NOMO-1 treated with DMSO at 0.1 percent for 48 hours (cell line): ENCODE data around the gene PDLIM4.
A peak's percentile ranks its signal among the peaks of the same experiment; 100 is the strongest.

Experiments
- DNase-seq: peaks from one replicate; lab custom pipeline; 2025; ENCODE audit not compliant: unreplicated experiment; lab: John Stamatoyannopoulos, UW

Gene PDLIM4

GRCh38 chr5:132281856-132282614 lies 24.5 kb downstream of the PDLIM4 start:
- no peak for DNase-seq

GRCh38 chr5:132283423-132284043 lies 26.0 kb downstream of the PDLIM4 start:
- no peak for DNase-seq

DNA sequence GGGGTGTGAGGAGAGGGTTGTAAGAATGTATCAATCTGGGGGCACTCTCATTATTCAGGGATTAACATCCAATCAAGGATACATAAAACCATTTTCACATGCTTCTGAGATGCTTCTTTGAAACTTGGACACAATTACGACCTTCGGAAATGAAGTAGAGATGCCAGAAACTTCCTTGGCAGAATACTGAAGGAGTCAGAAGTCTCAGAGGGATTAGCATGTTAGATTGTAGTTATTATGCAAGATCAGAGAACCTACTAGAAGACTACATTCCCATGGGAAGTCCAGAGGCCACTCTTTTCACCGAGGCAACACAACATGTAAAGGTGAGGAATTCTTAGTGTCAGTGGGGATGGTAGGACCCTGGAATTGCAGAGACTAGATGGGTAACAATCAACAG lies 31.6 kb downstream of the PDLIM4 start:
- DNase-seq, result no peak

DNA sequence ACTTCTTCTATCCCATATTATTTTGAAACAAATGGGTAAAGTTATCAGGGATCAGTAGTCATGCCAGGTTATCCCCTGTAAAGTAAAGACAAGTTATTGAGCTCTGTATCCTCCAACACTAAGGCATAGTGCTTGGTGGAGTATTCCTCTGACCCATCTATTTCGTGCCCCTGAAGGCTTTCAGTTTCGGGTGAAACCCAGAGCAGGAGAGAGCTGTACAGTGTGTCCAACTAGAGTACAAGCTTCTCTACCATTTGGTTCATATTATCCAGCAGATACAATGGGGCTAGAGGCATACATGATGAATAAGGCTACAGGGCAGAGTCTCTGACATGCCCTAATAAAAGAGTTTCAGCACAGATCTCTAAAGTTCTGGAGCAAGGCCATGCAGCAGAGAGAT lies 33.5 kb downstream of the PDLIM4 start:
- DNase-seq, result no peak

- peak; percentile 70 for DNase-seq
Observed at GRCh38 chr5:132293066-132293991, 35.8 kb downstream of the PDLIM4 start.

DNA sequence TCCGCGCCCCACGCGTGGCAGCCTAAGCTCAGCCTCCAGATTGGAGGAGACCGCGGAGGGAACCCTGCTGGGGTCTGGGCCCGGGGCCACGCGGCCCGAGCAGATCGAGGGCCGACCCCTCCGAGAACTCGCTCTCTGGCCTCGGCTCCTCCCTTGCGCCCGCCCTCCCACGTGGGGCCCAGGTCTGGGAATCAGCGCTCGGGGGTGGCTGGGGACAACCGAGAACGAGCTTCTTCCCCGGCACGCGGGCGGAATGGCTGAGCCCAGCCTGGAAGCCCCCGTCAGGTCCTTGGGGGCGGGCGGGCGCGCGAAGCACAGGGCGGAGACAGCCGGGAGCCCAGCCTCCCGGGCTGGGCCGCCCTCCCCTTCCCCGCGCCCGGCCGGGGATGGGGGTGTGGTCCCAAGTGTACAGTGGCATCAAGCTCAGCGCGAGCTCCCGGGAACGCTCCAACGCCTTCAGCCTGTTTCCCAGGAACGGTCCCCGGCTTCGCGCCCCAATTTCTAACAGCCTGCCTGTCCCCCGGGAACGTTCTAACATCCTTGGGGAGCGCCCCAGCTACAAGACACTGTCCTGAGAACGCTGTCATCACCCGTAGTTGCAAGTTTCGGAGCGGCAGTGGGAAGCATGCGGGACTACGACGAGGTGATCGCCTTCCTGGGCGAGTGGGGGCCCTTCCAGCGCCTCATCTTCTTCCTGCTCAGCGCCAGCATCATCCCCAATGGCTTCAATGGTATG lies 36.7 kb downstream of the PDLIM4 start, which contains the start of gene SLC22A4:
Gene SLC22A4 (plus strand): TSS at position 403 of the 736 bp plus-strand sequence. CDS start 223 bp downstream, at position 626.
- DNase-seq, result peak; percentile 88

DNA sequence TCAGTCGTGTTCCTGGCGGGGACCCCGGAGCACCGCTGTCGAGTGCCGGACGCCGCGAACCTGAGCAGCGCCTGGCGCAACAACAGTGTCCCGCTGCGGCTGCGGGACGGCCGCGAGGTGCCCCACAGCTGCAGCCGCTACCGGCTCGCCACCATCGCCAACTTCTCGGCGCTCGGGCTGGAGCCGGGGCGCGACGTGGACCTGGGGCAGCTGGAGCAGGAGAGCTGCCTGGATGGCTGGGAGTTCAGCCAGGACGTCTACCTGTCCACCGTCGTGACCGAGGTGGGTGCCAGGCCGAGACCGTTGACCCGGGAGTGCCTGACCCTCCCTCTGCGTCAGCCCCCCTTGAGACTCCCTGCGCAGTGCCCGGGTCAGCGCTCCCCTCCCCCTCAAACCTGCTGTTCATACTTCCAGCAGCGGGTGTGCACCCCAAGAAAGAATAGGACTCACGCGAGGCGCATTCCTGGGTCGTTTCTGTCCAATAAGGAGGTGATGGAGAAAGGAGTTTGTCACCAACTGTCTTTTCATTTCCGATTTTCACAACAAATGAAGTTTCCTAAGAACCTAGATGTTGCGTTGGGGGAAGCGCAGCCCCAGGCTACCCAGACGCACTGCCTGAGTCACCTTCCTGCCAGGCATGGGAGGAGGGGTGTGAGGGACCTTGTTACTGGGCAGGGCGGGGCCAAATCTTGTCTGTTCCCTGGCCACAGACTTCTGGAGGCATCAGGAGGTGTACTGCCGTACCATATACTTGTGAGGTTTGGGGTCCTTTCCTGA lies 37.4 kb downstream of the PDLIM4 start:
- peak; percentile 98 for DNase-seq

DNA sequence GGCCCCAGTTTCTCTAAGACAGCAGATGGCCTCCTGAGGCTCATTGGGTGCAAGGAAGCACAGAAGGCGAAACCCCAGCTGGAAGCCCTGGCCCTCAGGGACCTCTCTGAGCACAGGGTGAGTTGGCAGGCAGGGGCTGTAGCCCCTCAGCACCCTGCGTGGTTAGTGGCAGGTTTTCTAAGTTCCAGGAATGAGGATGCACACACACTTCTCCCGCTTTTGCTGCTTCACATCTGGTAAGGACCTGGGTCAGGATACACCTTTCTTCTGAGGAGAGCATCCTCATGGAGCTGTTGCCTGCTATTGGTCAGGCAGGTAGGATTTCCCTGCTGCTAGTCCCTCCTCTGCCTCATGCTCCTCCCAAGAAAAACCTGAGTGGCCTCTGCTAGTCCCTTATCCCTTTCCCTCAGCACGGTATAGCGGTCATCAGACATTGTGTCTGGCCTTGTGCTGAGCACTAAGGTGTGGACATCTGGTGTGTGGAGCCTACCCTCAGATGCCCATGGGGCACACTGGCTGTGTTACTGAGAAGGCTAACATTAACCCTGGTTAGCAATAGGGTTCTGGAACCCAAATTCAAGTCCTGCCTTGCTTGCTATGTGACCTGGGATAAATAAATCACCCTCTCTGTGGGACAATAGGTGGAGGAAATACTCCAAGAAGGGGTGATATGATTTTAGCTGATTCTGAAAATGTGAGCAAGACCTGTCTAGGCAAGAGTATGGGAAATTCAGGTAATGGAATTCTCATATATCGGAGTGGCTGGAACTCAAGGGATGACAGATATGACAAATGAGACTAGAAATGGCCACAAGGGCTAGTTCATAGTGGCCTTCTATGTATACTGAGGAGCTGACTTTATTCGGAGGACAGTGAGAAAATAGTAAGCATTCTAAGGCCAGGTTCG lies 38.3 kb downstream of the PDLIM4 start:
- no peak for DNase-seq

- no peak for DNase-seq
Observed at GRCh38 chr5:132296412-132297016, 39.0 kb downstream of the PDLIM4 start.

DNA sequence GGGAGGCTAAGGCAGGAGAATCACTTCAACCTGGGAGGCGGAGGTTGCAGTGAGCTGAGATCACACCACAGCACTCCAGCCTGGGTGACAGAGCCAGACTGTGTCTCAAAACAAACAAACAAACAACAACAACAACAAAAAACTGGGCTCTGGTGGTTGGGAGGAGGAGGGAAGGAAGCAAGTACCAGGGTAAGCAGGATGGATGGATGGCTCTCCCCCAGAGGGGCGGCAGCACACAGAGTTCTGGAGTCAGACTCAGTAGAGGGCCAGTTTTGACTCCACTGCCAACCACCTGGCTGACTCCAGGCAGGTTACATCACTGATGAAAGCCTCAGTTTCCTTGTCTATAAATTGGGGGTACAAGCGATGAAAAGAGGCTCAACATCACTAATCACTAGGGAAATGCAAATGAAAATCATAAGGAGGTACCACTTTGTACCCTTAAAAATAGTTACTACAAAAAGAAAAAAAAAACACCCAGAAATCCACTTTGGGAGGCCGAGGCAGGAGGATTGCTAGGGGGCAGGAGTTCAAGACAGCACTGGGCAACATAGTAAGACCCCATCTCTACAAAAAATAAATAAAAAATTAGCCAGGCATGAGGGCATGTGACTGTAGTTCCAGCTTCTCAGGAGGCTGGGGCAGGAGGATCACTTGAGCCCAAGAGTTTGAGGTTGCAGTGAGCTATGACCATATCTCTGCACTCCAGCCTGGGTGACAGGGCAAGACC lies 39.9 kb downstream of the PDLIM4 start:
- no peak for DNase-seq

DNA sequence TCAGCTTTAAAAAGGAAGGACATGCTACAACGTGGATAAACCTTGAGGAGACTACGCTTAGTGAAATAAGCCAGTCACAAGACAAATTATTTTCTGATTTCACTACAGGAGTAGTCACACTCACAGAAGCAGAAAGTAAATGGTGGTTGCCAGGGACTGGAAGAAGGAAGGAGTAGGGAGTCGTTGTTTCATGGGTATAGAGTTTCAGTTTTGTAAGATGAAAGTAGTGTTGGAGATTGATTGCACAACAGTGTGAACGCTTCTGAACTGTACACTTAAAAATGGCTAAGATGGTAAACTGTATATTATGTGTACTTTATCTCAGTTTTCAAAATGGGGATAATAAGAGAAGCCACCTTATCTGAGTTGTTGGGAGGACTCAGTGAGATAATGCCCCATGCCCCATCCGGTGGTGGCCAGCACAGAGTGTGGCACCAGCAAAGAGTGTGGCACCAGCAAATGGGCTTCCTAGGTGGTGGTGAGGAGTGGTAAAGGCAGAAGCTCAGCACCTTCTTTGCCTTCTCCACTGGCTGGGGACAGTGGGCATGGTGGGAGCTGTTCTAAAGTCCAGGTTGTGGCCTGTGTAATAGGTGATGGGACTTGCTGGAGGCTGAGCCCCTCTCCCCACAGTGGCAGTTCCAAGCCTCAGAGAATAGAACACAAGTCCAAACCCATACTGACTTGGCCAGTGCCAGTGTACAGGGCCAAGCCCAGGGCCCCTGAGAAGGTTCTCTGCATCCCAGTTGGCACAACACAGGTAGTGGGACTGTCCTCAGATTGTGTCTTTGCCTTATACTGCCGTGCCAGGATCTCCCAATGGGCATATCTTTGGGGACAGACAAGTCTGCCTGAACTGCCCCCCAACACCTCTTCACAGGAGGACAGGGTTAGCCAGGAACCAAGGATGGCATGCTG lies 41.1 kb downstream of the PDLIM4 start:
- peak; percentile 85 for DNase-seq

DNA sequence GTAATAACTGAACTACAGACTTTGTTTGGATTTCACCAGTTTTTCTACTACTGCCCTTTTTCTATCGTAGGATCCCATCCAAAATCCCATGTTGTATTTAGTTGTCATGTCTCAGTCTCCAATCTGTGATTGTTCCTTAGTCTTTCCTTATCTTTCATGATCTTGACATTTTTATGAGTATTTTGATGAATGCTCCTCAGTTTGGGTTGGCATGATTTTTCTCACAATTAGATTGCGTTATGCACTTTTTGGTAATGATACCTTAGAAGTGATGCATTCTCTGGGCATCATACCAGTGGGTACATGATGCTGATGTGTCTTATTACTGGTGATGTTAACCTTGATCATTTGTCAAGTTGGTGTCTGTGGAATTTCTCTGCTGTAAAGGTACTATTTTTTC lies 42.4 kb downstream of the PDLIM4 start:
- no peak for DNase-seq

- DNase-seq, result no peak
Observed at GRCh38 chr5:132300577-132301343, 43.3 kb downstream of the PDLIM4 start.

- DNase-seq, result no peak
Observed at GRCh38 chr5:132301344-132302271, 44.1 kb downstream of the PDLIM4 start.

DNA sequence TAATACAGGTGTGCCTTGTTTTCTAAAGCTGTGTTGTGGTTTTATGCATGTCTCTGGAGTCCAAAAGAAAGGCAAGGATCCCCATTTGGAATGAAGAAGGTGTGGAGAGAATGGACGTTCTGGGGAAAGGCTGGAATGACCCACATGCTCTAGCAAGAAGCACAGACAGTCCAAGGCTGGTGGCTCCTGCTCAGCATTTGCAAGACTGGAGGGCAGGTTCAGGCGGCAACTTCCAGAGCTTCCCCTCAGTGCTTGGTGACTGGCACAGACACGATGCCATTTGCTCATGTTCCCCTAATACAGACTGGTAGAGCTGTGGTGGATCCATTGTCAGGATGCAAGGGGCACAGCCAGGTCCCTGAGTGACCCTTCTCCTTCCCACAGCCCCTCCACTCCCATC lies 44.9 kb downstream of the PDLIM4 start:
- no peak for DNase-seq
